ENCODE results near the gene TOGARAM1. TPM values are rescaled to one million over a fixed set of nuclear protein-coding genes. Genes with fewer than 3 reads are reported as not detected.

Gene TOGARAM1
- 6.1 and 10.7 TPM in 2 replicates for total RNA-seq

GRCh38 chr14:44961554-44962333 is at the start of gene TOGARAM1, which contains the start of gene KLHL28:
Gene TOGARAM1, plus strand, starts transcription at chr14:44962190. Its CDS starts 232 bp downstream, at chr14:44962422.
Gene KLHL28, minus strand, starts transcription at chr14:44961947. Its CDS starts 16,019 bp downstream, at chr14:44945928.

GRCh38 chr14:45083976-45084722 is 122.2 kb downstream of the TOGARAM1 start, which contains the start of gene PRPF39:
Gene PRPF39, plus strand, starts transcription at chr14:45084116. Its CDS starts 11,124 bp downstream, at chr14:45095240.

Other genes with a start within 250 kb of the TOGARAM1 start
- 3.0 and 3.8 TPM in 2 replicates for gene KLHL28, start 243 bp upstream of the TOGARAM1 start, total RNA-seq
- gene PRPF39, start 121.9 kb downstream of the TOGARAM1 start, total RNA-seq: 13.0 and 14.2 TPM in 2 replicates
- gene FKBP3, start 172.3 kb downstream of the TOGARAM1 start, total RNA-seq: 55.7 and 55.9 TPM in 2 replicates
- gene FANCM, start 173.7 kb downstream of the TOGARAM1 start, total RNA-seq: 7.2 and 7.6 TPM in 2 replicates